Prostate gland (tissue), 2 donors: Measurements from ENCODE around the gene EVA1A.

ENCODE experiments used
- POLR2A ChIP-seq: fragments of 450-650 bp; IDR thresholded peaks from one replicate; pipeline ENCODE4 v1.6.1; 2016; ENCODE audit warnings: antibody characterized with exemption, mild to moderate bottlenecking
- TF ChIP-seq, protein P1 (sequence below), 4 experiments: fragments of 200-600 bp in 2 of 4; fragments of 450-650 bp in 2 of 4; sonication (generic) in 2 of 4; IDR thresholded peaks; 1 replicate in 3 of 4; 2 replicates in 1 of 4; pipeline ENCODE4 v1.5.1; 2016 to 2019; ENCODE audit warnings: antibody characterized with exemption in 4 of 4, mild to moderate bottlenecking in 2 of 4, moderate library complexity in 2 of 4

DNA sequence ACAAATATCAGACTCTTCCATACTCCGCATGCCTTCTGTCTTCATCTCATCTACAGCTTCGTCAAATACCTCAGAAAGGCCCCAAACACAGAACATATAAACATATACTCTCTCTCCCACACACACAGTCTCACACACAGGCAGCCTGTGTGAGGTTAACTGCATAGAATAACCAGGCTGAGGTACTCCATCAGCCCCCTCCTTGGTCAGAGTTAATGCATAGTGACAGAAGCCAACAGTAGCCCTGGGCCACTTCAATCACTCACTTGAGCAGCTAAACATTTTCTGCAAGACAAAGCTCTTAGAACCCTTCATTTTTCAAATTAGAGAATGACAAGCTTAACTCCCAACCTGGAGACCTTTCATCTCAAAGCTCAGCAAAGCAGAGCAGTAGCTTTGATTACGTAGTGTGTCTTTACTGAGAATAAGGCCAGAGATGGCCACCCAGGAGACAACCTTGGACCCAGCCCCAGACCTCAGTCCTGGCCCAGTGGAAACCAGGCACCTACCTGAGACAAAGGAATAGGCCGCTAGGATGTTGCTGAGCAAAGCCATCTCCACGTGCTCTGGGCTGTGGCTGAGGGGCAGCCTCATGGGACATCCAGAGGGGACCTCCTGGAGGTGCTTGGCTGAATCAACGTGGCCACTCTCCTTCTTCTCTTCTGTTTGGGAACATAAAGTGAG, 43.0 kb downstream of the EVA1A start:
- TF ChIP-seq, protein P1, sequence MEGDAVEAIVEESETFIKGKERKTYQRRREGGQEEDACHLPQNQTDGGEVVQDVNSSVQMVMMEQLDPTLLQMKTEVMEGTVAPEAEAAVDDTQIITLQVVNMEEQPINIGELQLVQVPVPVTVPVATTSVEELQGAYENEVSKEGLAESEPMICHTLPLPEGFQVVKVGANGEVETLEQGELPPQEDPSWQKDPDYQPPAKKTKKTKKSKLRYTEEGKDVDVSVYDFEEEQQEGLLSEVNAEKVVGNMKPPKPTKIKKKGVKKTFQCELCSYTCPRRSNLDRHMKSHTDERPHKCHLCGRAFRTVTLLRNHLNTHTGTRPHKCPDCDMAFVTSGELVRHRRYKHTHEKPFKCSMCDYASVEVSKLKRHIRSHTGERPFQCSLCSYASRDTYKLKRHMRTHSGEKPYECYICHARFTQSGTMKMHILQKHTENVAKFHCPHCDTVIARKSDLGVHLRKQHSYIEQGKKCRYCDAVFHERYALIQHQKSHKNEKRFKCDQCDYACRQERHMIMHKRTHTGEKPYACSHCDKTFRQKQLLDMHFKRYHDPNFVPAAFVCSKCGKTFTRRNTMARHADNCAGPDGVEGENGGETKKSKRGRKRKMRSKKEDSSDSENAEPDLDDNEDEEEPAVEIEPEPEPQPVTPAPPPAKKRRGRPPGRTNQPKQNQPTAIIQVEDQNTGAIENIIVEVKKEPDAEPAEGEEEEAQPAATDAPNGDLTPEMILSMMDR (IDR thresholded peaks at IDR 0.05) = no peak
- no peak for TF ChIP-seq POLR2A
